ENCODE data around the gene MACROD2.

The MACROD2 gene

GRCh38 chr20:14782731-14783130 is 787.4 kb downstream of the MACROD2 start:
- DNase-seq = no peak

DNA sequence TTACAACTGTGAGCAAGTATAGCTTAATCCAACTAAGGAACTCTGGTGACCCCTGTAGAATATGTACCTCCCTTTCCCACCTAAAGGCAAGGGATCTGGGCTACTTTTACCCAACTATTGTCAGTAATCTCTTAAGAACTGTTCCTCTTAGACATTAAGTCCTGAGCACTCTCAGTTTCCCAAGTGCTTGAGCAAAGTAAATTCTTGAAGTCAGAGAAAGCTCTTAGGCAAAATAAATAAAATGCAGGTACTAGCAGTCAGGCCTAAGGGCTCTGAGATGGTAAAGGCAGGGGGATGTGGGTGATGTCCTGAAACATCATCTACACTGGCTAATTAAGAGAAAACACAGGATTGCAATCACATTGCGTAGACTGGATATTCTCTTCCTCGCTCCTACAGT is 788.5 kb downstream of the MACROD2 start:
- no peak for DNase-seq

GRCh38 chr20:14785065-14785743 is 789.9 kb downstream of the MACROD2 start:
- DNase-seq = no peak

GRCh38 chr20:14790190-14790589 is 794.9 kb downstream of the MACROD2 start:
- peak; percentile 9 to 11 for DNase-seq

GRCh38 chr20:14790771-14791620 is 795.7 kb downstream of the MACROD2 start:
- DNase-seq = peak; percentile 87 to 90

DNA sequence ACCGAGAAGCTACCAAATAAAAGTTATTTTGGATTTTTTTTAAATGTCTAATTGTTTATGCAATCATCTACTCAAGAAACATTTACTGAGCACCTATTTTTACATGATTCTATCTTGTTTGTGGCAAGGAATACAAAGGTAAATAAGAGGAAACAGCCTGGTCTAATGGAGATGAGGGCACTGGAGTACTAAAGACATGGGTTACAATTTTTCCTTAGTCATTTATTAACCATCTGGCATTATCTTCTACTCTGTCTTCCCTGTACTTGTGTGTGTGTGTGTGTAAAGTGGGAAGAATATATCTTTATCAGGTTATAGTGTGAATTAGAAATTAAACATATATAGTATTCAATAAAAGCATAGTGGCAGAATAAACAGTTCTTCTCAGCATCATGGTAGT is 797.6 kb downstream of the MACROD2 start:
- DNase-seq = no peak

DNA sequence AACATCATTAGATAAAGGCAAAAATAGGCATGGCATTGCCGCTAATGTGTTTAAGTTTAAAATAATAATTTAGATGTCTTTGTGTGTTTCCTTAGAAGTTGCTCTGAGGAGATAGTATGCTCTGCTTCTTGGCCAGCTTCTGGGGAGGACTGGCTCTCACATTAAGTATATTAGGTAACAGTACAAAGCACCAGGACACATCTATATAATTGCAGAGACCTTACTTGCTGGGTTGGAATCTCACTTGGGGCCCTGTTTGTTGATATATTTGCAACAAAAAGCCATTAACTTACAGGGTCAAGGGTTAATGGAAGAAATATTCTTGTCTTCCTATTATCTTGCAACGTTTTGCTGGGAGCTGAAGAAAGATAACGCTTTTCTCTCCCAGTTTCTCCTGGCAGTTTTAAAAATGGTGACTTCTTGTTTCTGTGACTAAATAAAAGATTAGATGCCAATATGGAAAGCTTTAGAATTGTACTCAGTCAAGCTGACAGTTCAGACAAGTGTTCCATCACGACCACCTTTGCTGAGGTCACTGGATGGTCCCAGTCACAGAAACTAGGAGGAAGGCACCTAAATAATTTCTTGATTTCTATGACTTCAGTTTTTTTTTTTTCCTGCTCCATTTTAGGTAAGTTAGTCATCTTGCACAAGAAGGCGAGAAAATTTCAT is 804.4 kb downstream of the MACROD2 start:
- no peak for DNase-seq

DNA sequence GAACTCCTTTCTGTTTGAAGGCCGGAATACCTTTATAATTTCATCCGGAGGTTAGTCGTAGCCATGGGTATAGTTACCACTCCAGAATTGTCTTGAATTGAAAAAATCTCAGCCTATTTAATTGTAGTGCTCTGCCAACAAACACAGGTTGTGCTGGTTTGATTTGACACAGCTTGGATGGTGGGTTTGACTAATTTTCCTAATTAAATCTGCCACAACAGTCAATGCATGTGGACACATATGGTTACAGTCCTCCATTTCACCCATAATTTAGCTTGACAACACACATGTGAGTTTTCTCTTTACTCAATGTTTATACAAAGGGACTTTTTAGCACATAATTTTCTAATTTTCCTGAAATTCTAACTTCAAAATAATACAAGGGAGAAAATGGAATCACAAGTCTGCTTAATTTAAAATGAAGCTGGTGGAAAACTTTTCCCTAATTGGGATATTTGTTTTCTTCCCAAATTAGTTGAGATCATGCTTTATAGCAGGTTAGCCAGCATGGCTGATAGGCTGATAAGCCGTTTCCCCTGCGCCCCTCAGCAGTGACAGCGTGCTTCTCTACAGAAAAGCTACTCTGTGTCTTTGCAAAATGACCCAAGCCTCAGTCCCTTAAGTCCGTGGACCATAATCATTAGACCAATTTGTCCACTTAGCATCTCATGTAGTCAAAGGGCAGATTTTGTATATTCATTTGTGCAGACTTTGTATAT is 805.5 kb downstream of the MACROD2 start:
- no peak for DNase-seq

- DNase-seq = no peak
Observed at GRCh38 chr20:14801591-14802325, 806.4 kb downstream of the MACROD2 start.

GRCh38 chr20:14807224-14807623 is 811.9 kb downstream of the MACROD2 start:
- no peak for DNase-seq

DNA sequence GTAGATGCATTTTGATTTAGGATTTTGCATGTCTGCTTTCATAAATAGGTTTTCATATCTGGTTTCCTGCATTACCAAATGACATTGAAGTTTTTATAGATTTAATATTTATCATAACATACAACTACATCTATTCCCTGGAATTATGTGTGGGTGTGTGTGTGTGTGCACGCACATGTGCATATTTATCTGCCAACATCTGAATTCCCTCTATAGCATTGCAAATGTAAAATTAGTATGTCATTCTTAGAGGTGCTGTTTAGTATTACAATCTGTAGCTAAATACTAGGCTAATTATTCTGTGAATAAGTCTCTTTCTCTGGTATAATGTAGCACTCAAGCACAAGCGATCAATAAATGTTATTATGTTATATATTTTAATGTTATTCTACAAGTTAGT is 820.0 kb downstream of the MACROD2 start:
- DNase-seq = no peak

GRCh38 chr20:14816471-14816870 is 821.2 kb downstream of the MACROD2 start:
- DNase-seq = no peak

GRCh38 chr20:14817101-14817500 is 821.8 kb downstream of the MACROD2 start:
- DNase-seq = no peak

GRCh38 chr20:14820771-14821170 is 825.5 kb downstream of the MACROD2 start:
- DNase-seq = peak in 1 of 2 experiments; percentile 8

GRCh38 chr20:14821251-14821650 is 825.9 kb downstream of the MACROD2 start:
- DNase-seq = no peak

DNA sequence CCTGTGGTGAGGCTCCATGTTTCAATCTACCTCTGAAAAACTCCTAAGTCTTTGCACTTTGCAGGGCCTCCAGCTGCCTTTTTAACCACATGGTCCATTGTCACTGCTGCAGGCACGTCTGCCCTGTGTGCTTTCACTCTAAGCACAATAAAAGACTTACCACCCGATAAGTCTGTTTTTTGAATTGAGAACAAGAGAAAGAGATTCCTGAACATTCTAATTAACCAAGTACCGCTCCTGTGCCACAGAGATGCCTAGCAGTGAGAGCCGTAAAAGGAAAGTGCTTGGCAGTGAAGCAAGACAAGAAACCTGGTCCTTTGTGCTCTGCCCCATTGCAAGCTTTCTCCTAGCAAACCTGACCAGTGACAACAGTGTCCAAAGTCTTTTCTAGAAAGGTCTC is 829.7 kb downstream of the MACROD2 start:
- no peak for DNase-seq

- no peak for DNase-seq
Observed at GRCh38 chr20:14826543-14827313, 831.4 kb downstream of the MACROD2 start.

DNA sequence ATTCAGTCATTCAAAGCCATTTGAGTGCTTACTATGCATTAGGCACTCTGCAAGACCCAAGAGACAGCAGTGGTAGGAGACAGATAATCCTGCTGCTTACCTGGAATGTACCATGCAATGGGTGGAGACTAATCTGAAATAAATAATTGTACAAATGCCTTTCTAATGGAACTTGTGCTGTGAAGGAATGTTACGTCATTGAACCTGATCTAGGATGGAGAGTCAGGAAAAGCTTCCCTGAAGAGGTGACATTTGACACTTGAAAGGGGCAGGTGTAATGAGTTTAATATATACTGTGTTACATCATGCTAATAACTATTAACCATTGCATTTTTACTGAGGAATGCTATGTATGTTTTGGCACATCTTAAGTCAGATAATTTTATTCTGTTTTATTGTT is 833.1 kb downstream of the MACROD2 start:
- DNase-seq = no peak

- DNase-seq = no peak
Observed at GRCh38 chr20:14829906-14830305, 834.6 kb downstream of the MACROD2 start.

GRCh38 chr20:14830466-14830865 is 835.1 kb downstream of the MACROD2 start:
- no peak for DNase-seq

DNA sequence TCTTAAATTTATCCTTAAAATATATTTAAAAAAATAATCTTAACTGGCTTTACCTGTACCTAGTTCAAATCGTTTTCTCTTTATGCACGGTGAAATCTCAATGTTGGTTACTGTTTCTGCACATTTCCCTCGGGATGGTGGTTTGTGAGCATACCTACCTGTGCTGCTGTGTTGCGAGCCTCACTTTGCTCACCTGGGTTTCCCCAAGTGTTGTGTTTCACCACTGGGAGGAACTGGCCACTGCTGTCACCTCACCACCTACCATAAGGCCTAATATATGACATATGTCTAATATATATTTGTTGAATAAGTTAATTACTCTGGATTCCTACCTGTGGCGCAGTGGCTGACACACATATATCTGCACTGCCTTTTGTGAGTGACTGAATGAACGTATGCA is 835.6 kb downstream of the MACROD2 start:
- no peak for DNase-seq

GRCh38 chr20:14832630-14833029 is 837.3 kb downstream of the MACROD2 start:
- DNase-seq = no peak
